HG03196 (cell line): ENCODE measurements around the gene LSM4.

ENCODE experiments used
- ATAC-seq: cut with Tn5 transposase; IDR thresholded peaks from one replicate; pipeline ENCODE4 v1.9.1; 2021; ENCODE audit not compliant: unreplicated experiment

Gene LSM4

DNA sequence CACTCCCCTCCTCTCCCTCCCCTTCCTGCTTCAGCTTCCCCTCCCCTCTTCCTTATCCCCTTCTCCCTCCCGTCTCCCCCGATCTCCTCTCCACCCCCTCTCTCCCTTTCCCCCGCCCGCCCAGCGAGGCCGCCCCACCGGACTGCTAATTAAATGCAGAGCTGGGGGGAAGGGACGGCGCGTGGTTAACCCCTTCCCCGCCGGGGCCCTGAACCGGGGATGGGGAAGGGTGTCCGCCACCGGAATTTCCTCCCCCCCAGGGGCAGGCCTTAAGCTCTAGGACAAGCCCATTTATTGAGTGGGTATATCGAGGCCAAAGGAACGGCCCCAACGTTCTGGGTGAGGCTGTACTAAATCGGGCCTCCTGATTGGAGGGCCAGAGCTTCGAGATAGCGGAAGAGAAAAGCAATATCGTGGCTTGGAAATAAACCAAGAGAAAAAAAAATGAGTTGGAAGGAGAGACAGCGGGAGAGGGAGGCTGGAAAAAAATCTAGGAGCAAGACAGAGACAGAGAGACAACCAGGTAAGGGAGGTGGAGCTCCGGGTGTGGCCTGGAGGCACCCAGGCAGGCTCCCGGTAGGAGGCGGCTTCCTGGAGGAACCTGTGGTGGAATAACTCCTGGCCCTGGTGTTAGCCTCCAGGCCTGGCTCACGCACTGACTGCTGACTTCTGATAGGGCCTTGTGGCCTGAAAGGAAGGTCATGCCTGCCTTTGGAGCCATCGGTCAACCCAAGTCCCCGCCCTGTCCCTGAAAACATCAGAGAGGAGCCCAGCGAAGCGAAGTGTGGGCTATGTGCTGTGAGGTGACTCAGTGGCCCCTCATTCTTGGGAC lies 29.9 kb downstream of the LSM4 start:
- no peak for ATAC-seq

DNA sequence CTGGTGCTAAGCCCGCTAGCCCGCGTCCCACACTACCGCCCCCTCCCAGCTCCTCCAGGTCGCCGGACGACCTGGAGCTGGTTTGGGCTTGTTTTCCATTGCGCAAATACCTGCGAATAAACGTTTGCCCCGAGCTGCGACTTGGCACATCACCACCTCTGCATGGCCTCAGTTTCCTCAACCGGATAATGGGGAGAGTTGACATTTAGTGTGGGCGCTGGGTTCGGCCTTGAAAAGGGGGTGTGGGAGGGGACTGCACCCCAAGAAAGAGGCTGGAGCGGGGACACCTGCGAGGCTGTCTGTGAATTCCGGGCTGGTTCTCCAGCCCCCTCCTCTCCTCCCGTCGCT lies 30.4 kb downstream of the LSM4 start:
- no peak for ATAC-seq

DNA sequence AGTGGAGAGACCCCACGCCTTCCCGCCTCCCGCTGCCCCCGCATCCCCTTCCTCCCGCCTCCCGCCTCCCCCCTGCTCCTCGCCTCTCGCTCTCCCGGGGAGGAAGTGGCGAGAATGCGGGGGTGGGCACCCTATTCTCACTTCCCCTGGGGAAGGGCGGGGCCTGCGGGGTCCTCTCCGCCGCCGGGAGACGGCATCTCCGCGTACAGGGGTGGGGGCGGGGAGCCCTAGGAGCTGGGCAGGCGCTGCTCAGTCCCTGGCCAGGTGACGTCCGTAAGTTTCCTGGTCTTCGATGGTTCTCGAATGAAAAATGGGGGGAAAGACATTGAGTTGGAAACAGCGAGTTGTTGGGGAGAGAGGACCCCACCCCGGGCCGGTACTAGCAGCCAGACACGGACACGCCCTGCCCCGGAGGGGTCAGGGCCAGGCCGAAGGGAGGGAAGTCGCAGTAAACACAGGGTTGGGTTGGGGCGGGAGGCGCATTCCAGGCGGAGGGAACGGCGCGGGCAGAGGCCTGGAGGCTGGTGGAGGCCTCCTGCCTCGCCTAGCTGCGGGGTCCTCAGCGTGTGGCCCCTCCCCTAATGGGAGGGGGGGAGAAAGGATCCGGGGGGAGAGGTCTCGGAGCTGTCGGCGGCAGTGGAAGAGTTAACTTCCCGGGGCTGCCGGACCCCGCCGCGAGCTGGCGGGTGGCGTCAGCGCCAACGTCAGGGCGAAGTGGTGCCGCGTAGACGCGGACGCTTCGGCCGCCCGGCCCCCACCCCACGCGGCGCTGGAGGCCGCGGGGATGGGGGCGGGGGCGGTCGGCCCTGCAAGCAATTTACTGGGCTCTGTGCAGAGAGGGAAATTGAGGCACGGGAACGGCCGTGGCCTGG lies 31.1 kb downstream of the LSM4 start:
- ATAC-seq = peak; percentile 47

DNA sequence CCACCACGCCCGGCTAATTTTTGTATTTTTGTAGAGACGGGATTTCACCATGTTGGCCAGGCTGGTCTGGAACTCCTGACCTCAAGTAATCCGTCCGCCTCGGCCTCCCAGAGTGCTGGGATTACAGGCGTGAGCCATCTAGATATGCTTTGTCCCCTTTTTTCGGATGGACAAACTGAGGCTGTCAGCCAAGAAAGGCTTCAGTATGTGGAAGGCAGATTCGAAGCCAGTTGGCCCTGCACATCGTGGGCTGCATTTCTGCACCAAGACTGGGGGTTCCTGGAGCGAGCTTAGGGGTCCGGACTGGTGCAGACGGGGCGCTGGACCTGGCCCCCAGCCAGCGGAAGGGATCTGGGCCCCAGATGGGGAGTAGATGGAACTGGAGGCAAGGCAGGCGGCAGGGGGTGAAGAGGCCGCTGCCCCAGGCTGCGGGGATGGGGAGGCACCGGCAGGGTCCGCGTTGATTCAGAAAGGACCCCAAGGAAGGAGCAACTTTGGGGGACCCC lies 31.8 kb downstream of the LSM4 start:
- ATAC-seq = no peak

DNA sequence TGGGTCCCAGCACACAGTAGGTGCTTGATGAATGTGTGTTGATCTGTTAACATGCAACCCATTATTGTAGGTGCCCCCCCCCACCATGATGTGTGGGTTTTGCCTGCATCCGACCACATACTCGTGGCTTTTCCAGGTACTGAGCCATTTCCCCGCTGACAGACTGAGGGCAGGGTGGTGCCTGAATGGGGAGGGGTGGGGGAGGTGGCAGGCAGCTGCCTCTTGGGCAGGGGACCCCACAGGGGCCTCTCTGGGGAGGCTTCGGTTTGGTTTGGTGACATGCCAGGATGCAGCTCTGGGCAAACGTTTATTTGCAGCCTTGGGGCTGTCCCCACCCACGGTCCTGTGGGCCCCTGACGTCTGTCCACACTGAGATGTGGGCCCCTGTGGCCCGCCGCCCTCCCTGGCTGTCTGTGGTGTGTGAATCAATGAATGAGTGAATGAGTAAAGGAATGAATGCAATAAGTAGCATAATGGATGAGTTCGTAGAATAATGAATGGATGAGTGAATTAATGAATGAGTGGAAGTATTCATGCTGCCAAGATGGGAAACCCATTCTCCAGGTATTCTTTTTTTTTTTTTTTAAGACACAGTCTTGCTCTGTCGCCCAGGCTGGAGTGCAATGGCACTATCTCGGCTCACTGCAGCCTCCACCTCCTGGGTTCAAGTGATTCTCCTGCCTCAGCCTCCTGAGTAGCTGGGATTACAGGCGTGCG lies 32.4 kb downstream of the LSM4 start:
- no peak for ATAC-seq

- ATAC-seq = no peak
Measured at GRCh38 chr19:18289471-18290301, 33.2 kb downstream of the LSM4 start.

- no peak for ATAC-seq
Measured at GRCh38 chr19:18287836-18288772, 34.8 kb downstream of the LSM4 start.

DNA sequence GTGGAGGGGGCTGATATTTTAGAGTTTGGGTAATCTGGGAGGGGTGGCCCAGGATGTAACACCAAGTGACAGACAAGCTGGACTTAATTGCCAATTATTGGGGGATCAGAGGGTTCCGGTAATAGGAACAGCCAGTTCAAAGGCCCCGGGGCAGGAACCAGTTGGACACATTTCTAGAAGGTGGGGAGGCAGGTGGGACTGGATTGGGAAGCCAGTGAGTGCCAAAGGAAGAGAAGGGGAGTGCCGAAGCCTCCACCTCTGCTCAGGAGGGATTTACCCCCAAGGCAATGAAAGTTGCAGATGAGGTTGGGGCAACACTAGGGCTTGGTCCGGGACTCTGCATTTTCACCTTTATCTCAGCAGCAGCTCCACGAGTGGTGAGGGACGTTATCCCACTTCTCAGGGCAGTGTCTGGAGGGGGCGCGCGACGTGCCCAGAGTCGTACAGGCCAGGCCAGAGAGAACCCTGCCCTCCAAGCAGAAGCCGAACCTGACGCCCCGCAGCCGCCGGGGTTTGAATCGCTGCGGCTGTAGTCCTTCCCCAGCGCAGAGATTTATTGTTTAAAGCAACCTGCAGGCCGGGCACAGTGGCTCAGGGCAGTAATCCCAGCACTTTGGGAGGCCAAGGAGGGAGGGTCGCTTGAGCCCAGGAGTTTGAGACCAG lies 35.8 kb downstream of the LSM4 start:
- no peak for ATAC-seq

DNA sequence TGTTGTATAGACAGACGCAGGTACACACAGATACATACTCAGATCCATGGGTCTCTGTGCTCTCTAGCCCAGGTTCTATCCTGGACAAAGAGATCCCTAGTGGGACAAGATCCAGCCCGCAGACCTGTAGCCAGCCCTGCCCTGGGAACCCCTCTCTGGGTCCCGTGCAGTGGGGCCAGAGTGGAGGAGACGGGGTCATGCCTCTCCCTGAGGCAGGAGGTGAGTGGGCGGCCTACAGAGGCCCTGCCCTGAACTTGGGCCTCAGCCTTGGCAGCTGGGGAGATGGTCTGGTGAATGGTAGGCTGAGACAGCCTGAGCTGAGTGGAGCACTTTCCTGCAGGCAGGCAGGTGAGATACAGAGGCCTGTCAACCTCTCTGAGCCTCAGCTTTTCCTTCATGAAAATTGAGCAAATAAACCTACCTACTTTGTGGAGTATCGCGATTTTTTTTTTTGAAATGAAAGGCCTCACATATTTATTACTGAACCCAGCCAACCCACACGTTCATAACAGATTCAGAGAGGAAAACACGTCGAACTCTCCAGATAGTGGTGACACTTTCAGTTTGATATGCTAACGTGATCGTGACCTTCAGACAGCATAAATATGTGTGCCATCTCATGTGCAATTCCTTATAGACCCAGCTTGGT lies 38.0 kb downstream of the LSM4 start:
- ATAC-seq = no peak

DNA sequence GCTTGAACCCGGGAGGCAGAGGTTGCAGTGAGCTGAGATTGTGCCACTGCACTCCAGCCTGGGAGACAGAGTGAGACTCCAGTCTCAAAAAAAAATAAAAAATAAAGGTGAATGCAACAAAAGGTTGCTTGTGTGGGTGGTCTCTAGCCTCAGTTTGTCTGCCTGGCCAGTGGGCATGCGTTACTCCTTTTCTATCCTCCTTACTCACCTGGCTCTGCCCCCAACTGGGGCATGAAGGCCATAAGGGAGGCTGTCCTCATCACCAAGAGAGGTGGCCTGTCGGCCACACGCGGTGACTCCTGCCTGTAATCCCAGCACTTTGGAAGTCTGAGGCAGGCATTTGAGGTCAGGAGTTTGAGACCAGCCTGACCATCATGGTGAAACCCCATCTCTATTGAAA lies 39.5 kb downstream of the LSM4 start:
- ATAC-seq = no peak

DNA sequence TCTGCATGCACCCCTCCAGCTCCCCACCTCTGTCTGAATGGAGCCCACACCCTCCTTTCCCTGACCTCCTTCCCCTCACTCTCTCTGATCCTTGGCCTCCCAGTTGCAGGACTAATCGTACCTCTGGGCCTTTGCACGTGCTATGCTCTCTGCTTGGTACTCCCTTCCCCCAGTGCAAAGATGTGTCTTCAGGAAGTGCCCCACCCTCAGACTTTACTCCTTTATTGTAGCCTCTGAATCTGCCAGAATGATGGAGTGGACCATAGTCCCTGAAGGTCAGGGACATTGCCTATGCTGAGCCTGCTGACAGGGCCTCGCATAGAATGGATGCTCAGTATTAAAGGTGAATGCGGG lies 40.1 kb downstream of the LSM4 start:
- ATAC-seq = no peak

DNA sequence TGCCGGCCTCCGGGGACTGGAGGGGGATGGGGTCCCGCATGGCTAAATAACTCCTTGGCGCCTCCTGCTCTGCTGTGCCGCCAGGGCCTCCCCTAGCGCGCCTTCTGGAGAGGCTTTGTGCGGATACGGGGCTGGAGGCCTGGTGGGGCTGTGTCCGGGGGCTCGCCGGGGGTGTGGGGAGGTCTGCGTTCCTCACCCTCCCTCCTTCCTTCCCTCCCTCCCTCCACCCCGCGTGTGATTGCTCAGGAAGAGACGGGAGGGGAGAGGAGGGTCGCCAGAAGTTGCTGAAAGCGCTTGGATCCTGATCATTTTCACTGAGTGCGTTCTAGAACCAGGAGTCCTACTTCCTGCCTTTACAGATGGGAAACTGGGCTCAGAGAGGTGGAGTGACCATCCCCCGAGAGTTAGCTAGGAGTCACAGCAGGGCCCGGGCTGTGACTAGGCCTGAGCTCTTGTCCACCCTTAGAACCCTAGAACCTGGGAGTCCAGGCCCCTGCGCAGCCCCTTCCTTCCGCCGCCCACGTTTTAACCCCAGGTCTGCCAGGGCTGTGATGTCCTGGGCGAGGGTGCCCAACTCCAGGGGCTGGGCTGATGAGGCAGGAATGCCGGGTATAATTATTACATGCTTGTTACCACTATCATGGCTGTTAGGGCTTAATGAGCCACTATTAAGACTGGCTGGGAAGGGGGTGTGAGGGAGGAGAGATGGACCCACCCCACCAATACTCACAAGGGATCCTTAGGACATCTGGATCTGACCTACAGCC lies 40.7 kb downstream of the LSM4 start:
- ATAC-seq = peak; percentile 28

DNA sequence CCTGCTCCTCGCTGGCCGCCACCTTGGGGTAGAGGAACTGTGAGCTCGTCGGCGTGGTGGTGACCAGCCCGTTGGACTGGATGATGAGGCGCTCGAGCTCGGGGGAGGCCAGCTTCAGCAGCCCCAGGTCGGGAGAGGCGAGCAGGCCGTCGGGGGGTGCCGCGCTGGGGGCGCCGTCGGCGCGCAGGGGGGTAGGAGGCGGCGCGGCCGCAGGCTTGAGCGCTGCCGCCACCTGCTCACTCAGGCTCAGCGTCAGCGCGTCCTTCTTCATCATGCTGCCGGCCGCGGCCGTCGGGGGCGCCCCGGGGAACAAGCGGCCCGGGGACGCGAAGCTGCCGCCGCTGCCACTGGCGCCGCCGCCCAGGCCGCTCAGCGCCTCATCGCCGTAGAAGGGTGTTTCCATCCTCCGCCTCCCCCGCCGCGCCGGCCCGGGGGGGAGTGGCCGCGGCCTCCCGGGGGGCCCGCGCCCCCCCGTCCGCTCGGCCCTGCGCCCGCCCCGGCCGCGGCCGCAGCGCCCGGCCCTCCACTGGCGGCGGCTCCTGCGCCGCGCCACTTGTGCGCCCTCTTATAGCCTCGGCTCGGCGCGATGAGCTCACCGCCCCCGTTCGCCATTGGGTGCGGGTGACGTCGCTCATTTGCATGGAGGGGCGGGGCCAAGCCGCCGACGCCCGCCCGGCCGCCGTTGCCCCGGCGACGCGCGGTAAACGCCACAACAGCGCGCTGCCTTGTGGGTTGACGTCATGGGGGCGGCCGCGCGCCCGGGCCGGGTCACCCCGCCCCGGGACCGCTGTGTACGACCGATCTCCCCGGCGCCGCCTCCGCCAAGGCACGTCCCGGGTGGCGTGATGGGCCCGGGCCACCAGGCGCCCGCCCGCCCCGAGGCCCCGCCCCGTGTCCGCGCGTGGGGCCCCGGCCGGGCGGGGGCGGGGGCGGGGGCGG lies 41.5 kb downstream of the LSM4 start, which contains the start of gene JUND:
JUND (minus strand) TSS at position 541 of the 939 bp plus-strand sequence; CDS start at position 403, 138 bp downstream.
- ATAC-seq = peak; percentile 62

GRCh38 chr19:18280247-18281081 lies 42.4 kb downstream of the LSM4 start:
- ATAC-seq = no peak

DNA sequence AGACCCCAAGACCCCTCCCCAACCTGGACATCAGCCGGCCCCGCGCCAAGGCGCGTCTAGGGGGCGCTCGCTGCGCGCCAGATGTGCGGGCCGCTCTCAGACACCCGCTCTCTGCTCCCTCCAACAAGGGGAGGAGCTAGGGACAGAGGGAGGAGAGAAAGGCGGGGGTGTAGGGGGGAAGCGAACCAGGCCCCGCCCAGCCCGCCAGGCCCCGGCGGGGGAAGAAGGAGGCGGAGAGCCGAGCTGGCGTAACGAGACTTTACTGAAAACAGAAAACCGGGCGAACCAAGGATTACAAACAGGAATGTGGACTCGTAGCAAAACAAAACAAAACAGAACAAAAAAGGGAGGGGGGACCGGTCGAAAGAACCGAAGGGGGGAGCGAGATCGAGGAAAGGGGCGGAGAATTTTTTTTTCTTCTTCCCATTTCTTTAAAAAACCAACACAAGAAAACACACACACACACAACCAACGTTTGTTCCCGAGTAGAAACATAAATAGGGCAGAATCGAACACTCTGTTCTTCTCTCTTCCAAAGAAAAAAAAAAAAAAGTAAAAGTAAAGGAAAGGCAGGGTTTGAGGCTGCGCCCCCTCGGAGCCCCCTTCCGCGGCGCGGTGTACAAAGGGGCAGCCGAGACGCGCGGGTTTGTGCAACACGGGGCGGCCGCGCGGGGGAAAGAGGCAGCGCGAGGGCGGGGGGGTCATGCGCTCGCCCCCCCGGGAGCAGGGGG lies 43.2 kb downstream of the LSM4 start:
- peak; percentile 19 for ATAC-seq
